H1 (cell line): ENCODE results near the gene TRABD. TPM values are rescaled to one million over a fixed set of nuclear protein-coding genes. Genes with fewer than 3 reads are reported as not detected.
A peak's percentile ranks its signal among the peaks of the same experiment; 100 is the strongest.

Experiments
- CTCF ChIA-PET: fragments of 300-600 bp; sonication (Branson Sonifier 250); formaldehyde crosslinking; loops from one replicate; lab custom pipeline; 2021; ENCODE audit not compliant: partially characterized antibody; lab: Charles Lee
- POLR2A ChIA-PET: fragments of 300-600 bp; sonication (Branson Sonifier 250); formaldehyde crosslinking; loops from one replicate; lab custom pipeline; 2021; ENCODE audit warnings: inconsistent platforms; ENCODE audit not compliant: partially characterized antibody; lab: Charles Lee
- DNase-seq, 2 experiments: peaks; one replicate each; pipeline versions ENCODE4 v3.0.0 to v3.0.0-alpha.2; 2010 to 2022; ENCODE audit warnings: low spot score in 2 of 2, low read depth in 1 of 2, mixed read lengths in 1 of 2
- FAIRE-seq: peaks from 2 replicates; lab custom pipeline; 2011; peaks lifted over from hg19 to GRCh38; lab: Jason Lieb, UNC
- H2AFZ ChIP-seq: 2 replicates; pipeline ENCODE4 v1.8.1; 2012; ENCODE audit warnings: low read length, inconsistent platforms
- H2AK5ac ChIP-seq: 2 replicates; pipeline ENCODE4 v1.6.1; 2013; ENCODE audit warnings: low read depth, low read length
- H2BK120ac ChIP-seq: replicated peaks from 2 replicates; pipeline ENCODE3; 2013; ENCODE audit warnings: low read depth, low read length, inconsistent platforms
- H2BK12ac ChIP-seq: 2 replicates; pipeline ENCODE4 v1.6.1; 2013; ENCODE audit warnings: low read depth, low read length
- H2BK15ac ChIP-seq: 2 replicates; pipeline ENCODE4 v1.6.1; 2013; ENCODE audit warnings: low read length
- H2BK20ac ChIP-seq: 2 replicates; pipeline ENCODE4 v1.6.1; 2013; ENCODE audit warnings: low read length
- H2BK5ac ChIP-seq: 2 replicates; pipeline ENCODE4 v1.6.1; 2013; ENCODE audit warnings: low read depth, low read length
- H3K14ac ChIP-seq: 2 replicates; pipeline ENCODE4 v1.6.1; 2013; ENCODE audit warnings: inconsistent platforms; ENCODE audit not compliant: insufficient read length
- H3K18ac ChIP-seq: 2 replicates; pipeline ENCODE4 v1.6.1; 2013; ENCODE audit warnings: low read length; ENCODE audit errors: extremely low read depth
- H3K23ac ChIP-seq: 2 replicates; pipeline ENCODE4 v1.6.1; 2013; ENCODE audit warnings: inconsistent platforms; ENCODE audit not compliant: insufficient read length
- H3K23me2 ChIP-seq: 2 replicates; pipeline ENCODE4 v1.6.1; 2013; ENCODE audit warnings: low read depth, low read length
- H3K27ac ChIP-seq: 2 replicates; pipeline ENCODE4 v1.6.1; 2011; ENCODE audit warnings: low read depth, low read length, inconsistent platforms
- H3K27me3 ChIP-seq, 4 experiments: replicated peaks in 1 of 4; 1 replicate in 1 of 4; 2 replicates in 3 of 4; pipeline versions ENCODE4 v1.6.1 to v1.8.1; 2011 to 2013; ENCODE audit warnings: low read length in 3 of 4, mild to moderate bottlenecking in 3 of 4, inconsistent platforms in 2 of 4, mixed read lengths in 2 of 4, moderate library complexity in 1 of 4; ENCODE audit not compliant: control insufficient read depth in 3 of 4, insufficient read depth in 3 of 4; ENCODE audit errors: extremely low read depth in 1 of 4
- H3K36me3 ChIP-seq, 4 experiments: 2 replicates each; pipeline versions ENCODE4 v1.6.1 to v1.8.1; 2011 to 2013; ENCODE audit warnings: mild to moderate bottlenecking in 4 of 4, low read length in 3 of 4, moderate library complexity in 2 of 4, control low read depth in 1 of 4, inconsistent platforms in 1 of 4; ENCODE audit not compliant: insufficient read depth in 4 of 4, control insufficient read depth in 2 of 4
- H3K4ac ChIP-seq: replicated peaks from 2 replicates; pipeline ENCODE3; 2013; ENCODE audit warnings: low read length, low read depth, mixed read lengths, inconsistent platforms; ENCODE audit not compliant: insufficient read length
- H3K4me1 ChIP-seq, 4 experiments: replicated peaks in 1 of 4; 1 replicate in 1 of 4; 2 replicates in 3 of 4; pipeline versions ENCODE4 v1.6.1 to v1.8.1; 2011 to 2013; ENCODE audit warnings: low read length in 3 of 4, inconsistent platforms in 2 of 4, mixed read lengths in 1 of 4; ENCODE audit not compliant: insufficient read depth in 4 of 4, control insufficient read depth in 3 of 4
- H3K4me2 ChIP-seq, 2 experiments: 2 replicates each; pipeline versions ENCODE4 v1.6.1 to v1.8.1; 2011 to 2013; ENCODE audit warnings: low read depth in 2 of 2, low read length in 2 of 2, control low read depth in 1 of 2, inconsistent platforms in 1 of 2, mild to moderate bottlenecking in 1 of 2; ENCODE audit not compliant: insufficient read depth in 1 of 2
- H3K4me3 ChIP-seq, 4 experiments: fragments of 200-600, 300-600 bp in 1 of 4; sonication (generic), shearing (Covaris generic), sonication (Bioruptor Twin) in 1 of 4; 2 replicates each; pipeline versions ENCODE4 v1.5.1 to v1.8.1; 2011 to 2016; ENCODE audit warnings: low read length in 4 of 4, low read depth in 3 of 4, control low read depth in 2 of 4, inconsistent platforms in 2 of 4, mild to moderate bottlenecking in 2 of 4, mixed read lengths in 1 of 4, moderate library complexity in 1 of 4; ENCODE audit not compliant: insufficient read depth in 2 of 4; ENCODE audit errors: extremely low read depth in 1 of 4
- H3K56ac ChIP-seq: replicated peaks from 2 replicates; pipeline ENCODE3; 2013; ENCODE audit warnings: low read depth, mild to moderate bottlenecking, mixed read lengths, low read length, inconsistent platforms; ENCODE audit not compliant: insufficient read length
- H3K79me1 ChIP-seq: 2 replicates; pipeline ENCODE4 v1.6.1; 2013; ENCODE audit warnings: low read depth, low read length, control low read depth
- H3K79me2 ChIP-seq, 2 experiments: 2 replicates each; pipeline versions ENCODE4 v1.6.1 to v1.8.1; 2012 to 2013; ENCODE audit warnings: low read length in 2 of 2, mild to moderate bottlenecking in 2 of 2, inconsistent platforms in 1 of 2; ENCODE audit not compliant: insufficient read depth in 2 of 2, control insufficient read depth in 1 of 2
- H3K9ac ChIP-seq, 4 experiments: replicated peaks in 1 of 4; 1 replicate in 1 of 4; 2 replicates in 3 of 4; pipeline versions ENCODE4 v1.6.1 to v1.8.1; 2011 to 2013; ENCODE audit warnings: low read depth in 3 of 4, low read length in 3 of 4, control low read depth in 2 of 4, mild to moderate bottlenecking in 2 of 4, moderate library complexity in 2 of 4, inconsistent platforms in 1 of 4; ENCODE audit errors: extremely low read depth in 1 of 4
- H3K9me3 ChIP-seq, 2 experiments: 2 replicates each; pipeline versions ENCODE4 v1.6.1 to v1.8.1; 2012 to 2013; ENCODE audit warnings: mild to moderate bottlenecking in 2 of 2, moderate library complexity in 2 of 2, control low read depth in 1 of 2, inconsistent platforms in 1 of 2, low read depth in 1 of 2, low read length in 1 of 2, mixed read lengths in 1 of 2; ENCODE audit not compliant: insufficient read depth in 2 of 2
- H4K20me1 ChIP-seq, 2 experiments: replicated peaks in 1 of 2; 2 replicates each; pipeline versions ENCODE3 to v1.8.1; 2011 to 2013; ENCODE audit warnings: inconsistent platforms in 2 of 2, low read length in 2 of 2, mild to moderate bottlenecking in 1 of 2; ENCODE audit not compliant: insufficient read depth in 2 of 2, control insufficient read depth in 1 of 2
- H4K5ac ChIP-seq: 2 replicates; pipeline ENCODE4 v1.6.1; 2013; ENCODE audit warnings: low read length, low read depth, mixed read lengths, inconsistent platforms; ENCODE audit not compliant: insufficient read length
- H4K8ac ChIP-seq: 2 replicates; pipeline ENCODE4 v1.8.0; 2013; ENCODE audit warnings: mild to moderate bottlenecking, moderate library complexity, low read length, inconsistent platforms; ENCODE audit not compliant: insufficient read depth; ENCODE audit errors: extremely low read depth
- H4K91ac ChIP-seq: replicated peaks from 2 replicates; pipeline ENCODE3; 2013; ENCODE audit warnings: low read length, mixed read lengths, inconsistent platforms; ENCODE audit not compliant: insufficient read length
- BACH1 ChIP-seq: IDR thresholded peaks from 2 replicates; pipeline ENCODE4 v1.6.1; 2012; ENCODE audit warnings: low read length, improper control_type of control experiment
- EZH2 ChIP-seq: fragments of 200-600 bp; sonication (generic); IDR thresholded peaks from 2 replicates; pipeline ENCODE4 v1.7.1; 2012; ENCODE audit warnings: low read depth, mild to moderate bottlenecking, moderate library complexity, low read length, inconsistent platforms; ENCODE audit not compliant: severe bottlenecking
- RAD21 ChIP-seq, 2 experiments: IDR thresholded peaks in 1 of 2; conservative IDR thresholded peaks in 1 of 2; 2 replicates each; pipeline ENCODE4 v1.6.1; 2011; ENCODE audit warnings: low read depth in 2 of 2, low read length in 2 of 2, improper control_type of control experiment in 1 of 2, inconsistent platforms in 1 of 2, mild to moderate bottlenecking in 1 of 2, moderate library complexity in 1 of 2
- TAF1 ChIP-seq: IDR thresholded peaks from 2 replicates; pipeline ENCODE4 v1.6.1; 2011; ENCODE audit warnings: mild to moderate bottlenecking, low read depth, low read length
- TBP ChIP-seq: IDR thresholded peaks from 2 replicates; pipeline ENCODE4 v1.6.1; 2011; ENCODE audit warnings: low read depth, low read length, improper control_type of control experiment
- WGBS, 2 experiments: shearing (Covaris generic) in 1 of 2; methylation state at CpG; one replicate each; pipeline versions ENCODE4 v1.1.6 to v1.1.7; 2013 to 2015; ENCODE audit warnings: low lambda C conversion rate in 2 of 2, mixed read lengths in 2 of 2, inconsistent platforms in 1 of 2, low coverage in 1 of 2, missing lambda C conversion rate in 1 of 2; ENCODE audit not compliant: insufficient replicate concordance in 2 of 2, insufficient coverage in 1 of 2, insufficient read length in 1 of 2; ENCODE audit errors: extremely low coverage in 1 of 2, missing lambda C conversion rate in 1 of 2; 5-methylcytosine and 5-hydroxymethylcytosine counted together
- polyA plus RNA-seq, 7 experiments: library from polyadenylated mRNA; depleted of rRNA in 3 of 7; stranded (reverse) in 5 of 7; unstranded in 2 of 7; fragments of >200 nt in 5 of 7; fragments of 200-250 nt in 2 of 7; gene quantifications; 1 replicate in 5 of 7; 2 replicates in 1 of 7; 4 replicates in 1 of 7; pipeline versions ENCODE4 v1.2.1 to v1.2.3, GENCODE V29; 2011 to 2013; ENCODE audit warnings: missing spikeins in 2 of 7, mixed read lengths in 2 of 7
- total RNA-seq: library from RNA; stranded (reverse); fragmentation: NEBNext Ultra II Directional; extraction: Animal tissue kit (Norgen Biotek cat#: 25700); gene quantifications from 2 replicates; pipeline ENCODE4 v1.2.1, GENCODE V29; 2021
- TF ChIP-seq, protein P1 (sequence below): IDR thresholded peaks from 2 replicates; pipeline ENCODE4 v1.6.1; 2012; ENCODE audit warnings: inconsistent platforms
- TF ChIP-seq, protein P2 (sequence below), 3 experiments: IDR thresholded peaks; 1 replicate in 2 of 3; 2 replicates in 1 of 3; pipeline versions ENCODE4 v1.5.1 to v1.6.1; 2011; ENCODE audit warnings: low read length in 3 of 3, mild to moderate bottlenecking in 3 of 3, inconsistent platforms in 2 of 3, low read depth in 1 of 3, moderate library complexity in 1 of 3; ENCODE audit not compliant: insufficient read depth in 1 of 3; ENCODE audit errors: control extremely low read depth in 1 of 3

TRABD gene
- total and polyA plus RNA-seq, 2 of the 8 experiments (the other 6 are each of a cell fraction or from before 2014, with no cell fraction given), result 44.2 to 57.5 TPM

DNA sequence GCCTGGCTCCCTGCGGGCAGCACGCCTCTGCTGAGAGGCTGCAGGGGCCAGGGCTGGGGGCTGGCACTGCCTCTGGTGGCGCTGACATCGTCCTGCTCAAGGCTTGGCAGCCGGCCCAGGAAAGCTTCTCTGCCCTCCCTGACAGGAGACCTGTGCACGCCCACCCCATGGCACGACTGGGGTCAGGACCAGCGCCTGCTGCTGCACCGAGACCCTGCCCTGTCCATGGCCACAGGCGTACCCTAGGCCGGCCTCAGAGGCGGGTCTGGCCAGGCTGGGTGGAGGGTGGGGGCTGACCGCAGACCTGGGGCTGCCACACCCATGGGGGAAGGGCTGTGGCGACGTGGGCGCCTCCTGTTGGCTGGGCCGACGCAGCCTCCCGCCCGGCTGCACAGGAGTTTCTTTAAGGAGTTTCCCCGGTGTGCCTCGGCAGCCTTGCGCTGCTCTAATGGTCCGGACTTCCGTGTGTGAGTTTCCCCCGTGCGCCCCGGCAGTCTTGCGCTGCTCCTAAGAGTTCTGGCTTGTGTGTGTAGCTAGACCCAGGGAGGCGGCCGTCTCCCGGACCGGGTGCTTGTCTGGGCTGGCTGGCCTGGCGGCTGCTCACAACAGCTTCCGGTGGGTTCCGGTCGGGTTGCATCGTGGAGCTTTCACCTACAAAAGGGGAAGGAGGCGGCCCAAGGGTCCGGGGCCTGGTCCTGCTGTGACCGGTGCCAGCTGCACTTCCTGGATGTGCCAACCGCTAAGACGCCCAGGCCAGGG, 4.6 kb downstream of the TRABD start:
- FAIRE-seq (no peak), DNase-seq (peak; percentile 44 to 82)
- no peak overlapping the region for H3K56ac ChIP-seq
- peaks cover 0 to 23% of the 10 kb centered on the region in 2 experiments; a peak in 1 of 4 replicates for H3K79me2 ChIP-seq
- peaks cover 12% of the 10 kb centered on the region for H3K79me1 ChIP-seq
- H3K14ac ChIP-seq, result no peak overlapping the region
- no peaks in the 10 kb centered on the region for H3K9me3 ChIP-seq
- H2AFZ ChIP-seq, result no peak overlapping the region
- peak overlapping the region in 1 of 4 experiments; percentile 34; a peak in 1 of 7 replicates for H3K9ac ChIP-seq
- H2BK120ac ChIP-seq, result no peak overlapping the region
- 0 out of 7 replicates have a peak, but pooled peaks cover 0 to under 1% (median 0%) of the 10 kb centered on the region in 4 experiments for H3K27me3 ChIP-seq
- no peak overlapping the region for H2BK12ac ChIP-seq
- no peak overlapping the region for H2BK15ac ChIP-seq
- H3K27ac ChIP-seq, result no peak overlapping the region; the same call in 1 of the 2 replicates
- 26% methylated on average over 41 of the region's 43 CpGs; no CpG with 5 or more reads in 1 of the 2 experiments for WGBS, 2 experiments
- H4K8ac ChIP-seq, result peak overlapping the region; percentile 89
- peaks cover 3 to 13% (median 5%) of the 10 kb centered on the region in 4 experiments; a peak in 4 of 8 replicates for H3K36me3 ChIP-seq
- H3K4ac ChIP-seq, result no peak overlapping the region
- H4K5ac ChIP-seq, result no peak overlapping the region
- H3K4me3 ChIP-seq, result peak overlapping the region; percentile 1 to 57 (median 26); a peak in 7 of 8 replicates
- H3K23ac ChIP-seq, result no peak overlapping the region
- peak overlapping the region; percentile 41 to 67; a peak in 3 of 4 replicates for H3K4me2 ChIP-seq
- no peak overlapping the region for H2BK20ac ChIP-seq
- peak overlapping the region; percentile 19; the same call in 1 of the 2 replicates for H3K18ac ChIP-seq
- H2BK5ac ChIP-seq, result no peak overlapping the region
- H3K4me1 ChIP-seq, result peaks cover 2 to 21% (median 10%) of the 10 kb centered on the region in 4 experiments; a peak in 6 of 7 replicates
- peaks cover 4% of the 10 kb centered on the region; the same call in 1 of the 2 replicates for H3K23me2 ChIP-seq
- H4K20me1 ChIP-seq, result peaks cover 21 to 34% of the 10 kb centered on the region in 2 experiments
- no peak overlapping the region for H4K91ac ChIP-seq
- POLR2A ChIA-PET, result interaction anchor here (1.8 kb wide), 1 partner anchor 15 kb away, joined by 9 read pairs; no protein-coding TSS in a partner anchor
- H2AK5ac ChIP-seq, result no peak overlapping the region
- CTCF ChIA-PET, result interaction anchor here (0.5 to 4.4 kb wide), 16 partner anchors 9 to 125 kb away, joined by 3 to 21 read pairs (median 4); no protein-coding TSS in a partner anchor
- peak; percentile 4; the same call in 1 of the 2 replicates for TF ChIP-seq TBP
- peak in 1 of 2 experiments; percentile 21; a peak in 3 of 4 replicates for TF ChIP-seq RAD21 (IDR thresholded peaks at IDR 0.05 in 1 of 2, conservative IDR thresholded peaks at IDR 0.05 in 1 of 2; ENCODE audit: low read depth in 2 of 2, low read length in 2 of 2)
- no peak for TF ChIP-seq EZH2
- 0 out of 2 replicates have a peak, but pooled peaks have one; percentile 11 for TF ChIP-seq TAF1
- TF ChIP-seq, protein P1, sequence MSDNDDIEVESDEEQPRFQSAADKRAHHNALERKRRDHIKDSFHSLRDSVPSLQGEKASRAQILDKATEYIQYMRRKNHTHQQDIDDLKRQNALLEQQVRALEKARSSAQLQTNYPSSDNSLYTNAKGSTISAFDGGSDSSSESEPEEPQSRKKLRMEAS, result peak; percentile 63
- TF ChIP-seq BACH1, result no peak
- TF ChIP-seq, protein P2, sequence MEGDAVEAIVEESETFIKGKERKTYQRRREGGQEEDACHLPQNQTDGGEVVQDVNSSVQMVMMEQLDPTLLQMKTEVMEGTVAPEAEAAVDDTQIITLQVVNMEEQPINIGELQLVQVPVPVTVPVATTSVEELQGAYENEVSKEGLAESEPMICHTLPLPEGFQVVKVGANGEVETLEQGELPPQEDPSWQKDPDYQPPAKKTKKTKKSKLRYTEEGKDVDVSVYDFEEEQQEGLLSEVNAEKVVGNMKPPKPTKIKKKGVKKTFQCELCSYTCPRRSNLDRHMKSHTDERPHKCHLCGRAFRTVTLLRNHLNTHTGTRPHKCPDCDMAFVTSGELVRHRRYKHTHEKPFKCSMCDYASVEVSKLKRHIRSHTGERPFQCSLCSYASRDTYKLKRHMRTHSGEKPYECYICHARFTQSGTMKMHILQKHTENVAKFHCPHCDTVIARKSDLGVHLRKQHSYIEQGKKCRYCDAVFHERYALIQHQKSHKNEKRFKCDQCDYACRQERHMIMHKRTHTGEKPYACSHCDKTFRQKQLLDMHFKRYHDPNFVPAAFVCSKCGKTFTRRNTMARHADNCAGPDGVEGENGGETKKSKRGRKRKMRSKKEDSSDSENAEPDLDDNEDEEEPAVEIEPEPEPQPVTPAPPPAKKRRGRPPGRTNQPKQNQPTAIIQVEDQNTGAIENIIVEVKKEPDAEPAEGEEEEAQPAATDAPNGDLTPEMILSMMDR (IDR thresholded peaks at IDR 0.05; ENCODE audit: control extremely low read depth in 1 of 3, insufficient read depth in 1 of 3, low read depth in 1 of 3, low read length in 3 of 3), result peak; percentile 38 to 75 (median 51); a peak in 3 of 4 replicates
